Suppressor macrophage treated with lipopolysaccharide for 4 hours (primary cell): Measurements from ENCODE around the gene LRRC75A.
"Not testable (repeated sequence)": the region's sequence is repeated elsewhere in the genome, so short reads cannot be mapped to it uniquely, and the experiment has no call there.

Experiments used
- DNase-seq: peaks from one replicate; pipeline ENCODE4 v3.0.0-alpha.2; 2020

LRRC75A gene

DNA sequence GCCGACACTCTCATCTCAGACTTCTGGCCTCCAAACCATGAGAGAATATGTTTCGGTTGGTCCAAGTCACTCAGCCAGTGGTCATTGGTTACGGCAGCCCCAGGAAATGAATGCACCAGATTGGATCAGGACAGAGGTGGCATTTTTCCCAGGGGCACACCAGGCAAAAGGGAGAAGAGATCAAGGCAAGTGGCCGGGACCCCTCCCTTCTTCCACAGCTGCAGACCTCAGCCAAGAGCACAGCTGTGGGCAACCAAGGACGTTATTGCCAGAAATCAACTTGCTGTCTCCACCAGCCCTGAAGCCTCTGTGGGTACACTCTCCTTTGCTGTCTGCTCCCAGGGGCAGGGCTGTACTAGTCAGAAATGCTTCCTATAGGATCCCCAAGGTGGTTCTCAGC lies 20.7 kb downstream of the LRRC75A start:
- DNase-seq = no peak

DNA sequence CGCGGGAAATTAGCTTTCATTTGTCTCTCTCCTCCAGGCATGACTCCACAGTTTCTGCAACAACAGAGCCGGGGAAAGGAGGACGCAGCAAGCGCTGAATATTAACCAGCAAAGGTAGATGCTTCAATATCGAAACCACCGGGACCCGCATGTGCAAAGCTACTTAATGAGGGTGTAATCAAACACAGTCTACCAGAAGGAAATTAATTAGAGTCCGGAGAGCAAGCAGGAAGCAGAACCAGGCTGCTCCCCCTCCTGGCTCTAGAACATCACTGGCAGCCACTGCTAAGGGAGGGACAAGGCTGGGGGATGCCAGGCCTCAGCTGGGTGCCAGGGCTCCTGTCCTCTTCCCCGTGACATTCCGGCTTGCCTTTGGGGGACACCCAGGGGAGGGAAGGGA lies 21.7 kb downstream of the LRRC75A start:
- DNase-seq = no peak

DNA sequence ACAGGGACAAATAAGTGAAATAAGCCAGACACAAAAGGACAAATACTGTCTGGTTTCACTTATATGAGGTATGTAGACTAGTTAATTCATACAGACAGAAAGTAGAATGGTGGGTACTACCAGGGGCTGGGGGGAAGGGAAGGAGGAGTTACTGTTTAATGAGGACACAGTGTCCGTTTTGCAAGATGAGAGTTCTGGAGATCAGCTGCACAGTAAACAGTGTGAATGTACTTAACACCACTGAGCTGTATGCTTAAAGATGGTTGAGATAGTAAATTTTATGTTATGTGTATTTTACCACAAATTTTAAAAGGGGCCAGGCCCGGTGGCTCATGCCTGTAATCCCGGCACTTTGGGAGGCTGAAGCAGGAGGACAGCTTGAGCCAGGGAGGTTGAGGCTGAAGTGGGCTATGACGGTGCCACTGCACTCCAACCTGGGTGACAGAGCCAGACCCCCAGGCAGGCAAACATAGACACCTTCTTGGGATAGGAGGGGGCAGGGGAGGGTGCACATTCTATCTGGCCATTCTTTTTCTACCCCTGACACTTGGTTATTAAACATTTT lies 23.5 kb downstream of the LRRC75A start:
- DNase-seq = no peak

DNA sequence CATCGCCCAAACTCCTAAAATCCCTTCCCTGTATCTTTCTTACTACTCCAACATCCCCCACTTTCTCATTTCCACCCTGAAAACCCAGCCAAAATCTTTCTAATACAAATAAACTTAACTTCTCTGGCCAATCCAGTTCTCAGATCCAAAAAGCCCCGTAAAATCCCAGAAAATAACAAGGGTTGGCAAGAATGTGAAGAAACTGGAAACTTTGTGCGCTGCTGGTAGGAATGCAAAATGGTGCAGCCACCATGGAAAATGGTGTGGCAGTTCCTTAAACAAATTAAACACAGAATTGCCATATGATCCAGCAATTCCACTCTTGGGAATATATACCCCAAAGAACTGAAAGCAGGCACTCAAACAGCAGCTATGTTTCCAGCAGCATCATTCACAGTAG lies 24.1 kb downstream of the LRRC75A start:
- DNase-seq = no peak

DNA sequence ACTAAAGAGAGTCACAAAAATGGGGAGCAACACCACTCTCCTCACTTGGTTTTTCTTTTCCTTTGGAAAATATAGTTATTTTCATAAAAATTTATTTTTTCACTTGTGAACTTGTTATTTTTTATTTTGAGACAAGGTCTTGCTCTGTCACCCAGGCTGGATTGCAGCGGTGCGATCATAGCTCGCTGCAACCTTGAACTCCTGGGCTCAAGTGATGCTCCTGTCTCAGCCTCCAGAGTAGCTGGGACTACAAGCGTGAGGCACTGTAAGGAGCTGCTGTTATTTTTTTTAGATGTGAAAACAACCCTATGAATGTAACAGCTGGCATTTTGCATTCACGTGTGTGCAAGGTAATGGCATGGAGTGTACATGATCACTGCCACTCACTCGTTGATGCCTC lies 24.9 kb downstream of the LRRC75A start:
- no peak for DNase-seq

DNA sequence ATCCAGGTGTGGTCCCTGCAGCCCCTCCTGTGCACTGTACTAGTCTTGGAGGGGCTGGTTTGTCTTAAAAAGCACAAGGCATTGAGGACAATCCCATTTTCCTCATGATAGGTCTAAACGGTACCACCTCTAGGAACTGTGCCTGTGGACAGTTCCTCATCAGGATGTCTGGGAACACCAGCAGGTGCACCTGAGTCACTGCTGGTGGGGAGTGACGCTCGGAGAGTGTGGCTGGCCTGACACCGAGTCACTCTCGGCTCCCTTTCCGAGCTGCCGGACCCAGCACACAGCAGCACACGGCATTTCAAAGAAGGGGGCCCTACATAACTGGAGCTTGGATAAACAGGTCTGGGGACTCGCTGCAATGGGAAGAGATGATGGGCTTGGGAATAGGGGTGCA lies 25.6 kb downstream of the LRRC75A start:
- DNase-seq = no peak

DNA sequence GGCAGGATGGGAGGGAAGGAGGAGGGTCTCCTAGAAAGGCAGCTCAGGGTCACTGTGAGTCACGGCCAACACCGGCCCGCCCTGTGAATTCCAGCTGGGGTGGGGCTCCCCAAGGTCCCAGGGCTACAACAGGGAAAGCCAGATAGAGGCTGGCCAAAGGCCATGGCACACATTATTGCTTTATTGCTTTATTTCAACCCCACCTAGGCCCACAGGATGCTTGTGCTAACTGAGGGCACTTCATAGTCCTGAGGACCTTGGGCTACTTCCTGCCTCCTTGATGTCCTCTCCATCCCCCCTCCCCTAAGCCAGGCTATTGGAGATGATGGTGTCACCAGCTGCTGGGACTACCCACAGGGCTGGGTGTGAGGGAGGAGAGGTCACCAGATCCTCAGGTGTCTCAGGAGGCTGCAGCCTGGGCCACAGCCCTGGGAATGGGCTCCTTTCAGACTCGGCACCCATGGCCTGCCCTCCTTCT lies 26.1 kb downstream of the LRRC75A start:
- no peak for DNase-seq

DNA sequence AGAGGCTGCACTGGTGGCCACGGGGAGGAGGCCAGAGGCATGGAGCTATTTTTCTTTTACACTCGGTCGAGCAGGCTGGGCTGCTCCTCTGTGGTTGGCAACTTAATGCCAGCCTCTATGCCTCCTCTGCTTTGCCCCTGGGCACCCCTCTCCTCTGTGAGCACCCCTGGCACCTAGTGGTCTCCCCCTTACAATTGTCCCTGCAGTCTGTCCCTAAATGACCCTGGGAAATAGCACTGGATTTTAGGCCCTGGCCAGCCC lies 27.0 kb downstream of the LRRC75A start:
- no peak for DNase-seq

DNA sequence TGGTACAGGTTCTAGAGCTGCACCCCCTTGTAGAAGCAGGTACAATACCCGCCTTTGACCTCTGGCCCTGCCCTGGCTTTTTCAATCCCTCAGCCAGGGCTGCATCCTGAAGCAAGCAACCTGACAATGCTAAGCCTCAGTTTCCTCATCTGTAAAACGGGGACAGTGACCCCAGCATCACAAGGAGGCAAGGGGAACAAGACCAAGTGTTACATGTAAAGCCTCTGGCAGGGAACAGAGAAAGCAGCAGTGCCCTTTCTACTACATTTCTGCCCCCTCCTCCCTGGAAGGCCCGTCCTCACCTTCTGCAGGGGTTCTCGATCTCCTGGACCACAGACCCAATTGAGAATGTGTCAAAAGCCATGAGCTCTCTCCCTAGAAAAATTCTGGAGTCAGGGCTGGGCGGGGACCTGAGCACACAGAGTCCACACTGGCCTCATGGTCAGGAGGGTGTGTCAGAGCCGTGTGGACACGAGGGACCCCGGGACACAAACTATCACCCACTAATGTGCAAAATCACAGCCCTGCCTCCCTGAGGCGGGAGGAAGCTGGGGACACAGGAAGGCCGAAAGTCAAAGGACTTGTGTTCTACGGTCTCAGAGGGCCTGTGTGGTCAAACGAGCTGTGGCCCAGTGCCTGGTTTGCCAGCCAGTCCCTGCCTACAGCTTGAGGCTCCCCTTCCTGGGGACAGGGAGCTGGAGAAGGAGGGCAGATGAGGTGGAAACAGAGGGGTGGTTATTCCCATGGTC lies 27.5 kb downstream of the LRRC75A start:
- DNase-seq = no peak

DNA sequence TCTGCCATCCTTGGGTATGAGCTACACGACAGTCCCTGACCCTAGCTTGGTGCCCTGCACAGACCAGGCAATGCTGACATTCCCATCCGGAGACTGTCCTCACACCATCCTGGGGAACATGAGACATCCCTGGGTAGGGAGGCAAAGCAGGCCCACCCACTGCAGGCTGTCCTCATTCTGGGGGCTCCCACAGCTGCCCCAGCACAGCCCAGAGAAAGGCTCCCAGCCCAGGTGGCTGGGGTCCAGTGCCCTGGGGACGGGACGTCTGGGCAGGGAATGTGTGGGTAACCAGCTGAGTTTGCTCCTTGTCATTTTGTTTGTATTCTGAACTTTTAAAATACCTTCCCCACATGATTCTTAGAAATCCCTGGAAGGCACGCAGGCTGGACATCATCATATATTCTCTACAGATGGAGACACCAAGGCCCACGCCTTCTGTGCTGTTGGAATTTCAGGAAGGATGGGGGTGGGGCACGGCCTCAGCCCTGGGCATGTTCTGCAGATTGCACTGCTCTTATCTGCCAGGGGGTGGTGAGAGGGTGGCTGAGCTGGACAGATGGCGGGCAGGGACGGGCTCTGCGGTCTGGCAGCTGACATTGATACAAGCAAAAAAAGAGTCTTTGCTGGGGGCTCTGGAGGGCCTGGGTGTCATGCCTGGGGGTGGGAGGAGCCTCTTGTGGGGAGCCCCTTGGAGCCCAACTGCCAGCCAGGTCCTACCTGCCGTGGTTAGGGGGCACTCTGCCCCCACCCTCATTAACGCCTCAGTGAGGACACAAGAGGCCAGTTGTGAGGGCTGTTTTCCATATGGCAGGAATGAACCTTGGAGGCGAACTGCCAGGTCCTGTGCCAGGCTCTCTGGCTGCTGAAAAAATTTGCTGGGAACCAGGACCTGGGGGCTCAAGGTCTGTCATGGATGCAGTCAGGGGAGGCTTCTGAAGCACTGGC lies 28.4 kb downstream of the LRRC75A start:
- DNase-seq = no peak

DNA sequence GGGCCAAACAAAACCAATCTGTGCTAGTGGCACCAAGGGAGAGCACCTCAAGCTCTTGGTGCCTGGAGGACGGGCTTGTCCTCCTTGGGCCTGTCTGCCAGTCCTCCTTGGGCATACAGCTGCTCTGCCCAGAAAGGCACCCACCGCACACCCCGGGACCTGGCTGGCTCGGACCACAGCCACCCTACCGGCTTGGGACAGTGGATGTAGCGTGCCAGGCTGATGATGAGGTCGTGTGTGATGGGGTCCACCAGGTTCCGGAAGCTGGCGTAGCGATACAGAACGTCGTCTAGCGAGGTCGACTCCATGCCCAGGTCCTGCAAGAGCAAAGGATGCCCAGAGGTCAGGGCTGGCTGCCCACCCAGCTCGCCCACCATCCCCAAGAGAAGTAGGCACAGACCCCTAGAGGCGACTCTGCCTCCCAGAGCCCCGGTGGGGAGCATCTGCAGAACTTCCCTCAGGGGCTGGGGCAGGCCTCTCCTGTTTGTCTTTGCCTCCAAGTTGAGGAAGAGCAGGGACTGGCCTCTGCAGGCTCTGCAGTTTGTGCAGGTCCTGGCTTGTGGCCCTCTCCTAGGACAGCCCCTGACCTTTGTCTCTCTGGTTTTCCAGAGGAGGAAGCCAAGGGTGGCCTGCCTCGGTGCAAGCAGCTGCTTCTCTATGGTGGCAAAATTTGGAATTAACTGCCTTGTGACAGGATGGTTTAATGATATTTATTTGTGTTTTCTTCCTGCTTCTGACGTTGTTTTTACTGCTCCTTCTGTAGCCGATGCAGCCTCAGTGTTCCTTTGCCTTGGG lies 29.7 kb downstream of the LRRC75A start:
- DNase-seq = no peak

DNA sequence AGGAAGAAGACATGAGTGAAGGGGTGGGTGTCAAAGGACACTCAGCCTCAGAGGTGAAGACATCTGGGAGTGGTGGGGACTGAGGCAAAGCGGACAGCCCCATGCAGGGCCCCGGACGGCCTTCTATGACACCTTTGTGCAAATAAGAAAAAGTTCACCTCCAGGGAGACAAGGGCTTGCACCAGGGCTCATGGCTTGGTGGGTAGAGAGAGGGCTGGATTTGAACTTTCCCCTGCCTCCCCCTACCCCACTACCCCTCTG lies 30.5 kb downstream of the LRRC75A start:
- no peak for DNase-seq

DNA sequence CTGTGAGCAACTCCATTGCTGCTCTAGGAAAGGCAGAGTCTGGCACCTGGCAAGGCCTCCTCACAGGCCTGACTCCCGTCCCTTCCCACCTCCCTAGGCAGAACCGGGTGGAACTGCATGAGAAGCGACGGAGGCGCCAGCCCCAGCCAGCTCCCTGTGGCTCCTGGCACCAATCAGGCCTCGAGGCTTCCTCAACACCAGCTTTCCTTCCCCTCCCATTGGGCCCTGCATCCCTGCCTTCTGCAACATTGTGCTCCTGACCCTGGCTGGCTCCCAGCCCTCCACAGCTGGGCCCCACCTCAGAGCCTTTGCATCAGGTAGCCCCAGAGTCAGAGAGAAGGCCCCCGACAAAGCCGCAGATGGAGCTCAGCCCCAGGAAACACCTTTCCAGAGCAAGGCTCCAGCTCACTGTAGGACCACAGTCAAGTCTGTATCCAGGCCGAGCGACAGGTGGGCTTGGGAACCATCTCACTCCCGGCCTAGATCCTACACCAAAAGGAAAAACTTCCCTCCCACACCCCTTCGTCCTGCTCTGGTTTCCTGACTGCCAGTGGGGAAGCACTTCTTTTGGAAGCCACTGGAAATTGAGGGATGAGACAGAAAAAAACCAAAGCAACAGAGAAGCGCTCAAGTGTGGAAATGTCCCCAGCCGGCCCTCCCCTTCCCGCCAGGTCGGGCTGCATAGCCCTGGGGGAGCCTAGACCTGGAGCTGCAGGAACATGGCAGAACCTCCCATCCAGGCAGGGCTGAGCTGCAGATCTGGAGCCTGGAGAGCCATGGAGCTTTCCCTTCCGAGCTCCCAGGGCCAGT lies 31.0 kb downstream of the LRRC75A start:
- no peak for DNase-seq

DNA sequence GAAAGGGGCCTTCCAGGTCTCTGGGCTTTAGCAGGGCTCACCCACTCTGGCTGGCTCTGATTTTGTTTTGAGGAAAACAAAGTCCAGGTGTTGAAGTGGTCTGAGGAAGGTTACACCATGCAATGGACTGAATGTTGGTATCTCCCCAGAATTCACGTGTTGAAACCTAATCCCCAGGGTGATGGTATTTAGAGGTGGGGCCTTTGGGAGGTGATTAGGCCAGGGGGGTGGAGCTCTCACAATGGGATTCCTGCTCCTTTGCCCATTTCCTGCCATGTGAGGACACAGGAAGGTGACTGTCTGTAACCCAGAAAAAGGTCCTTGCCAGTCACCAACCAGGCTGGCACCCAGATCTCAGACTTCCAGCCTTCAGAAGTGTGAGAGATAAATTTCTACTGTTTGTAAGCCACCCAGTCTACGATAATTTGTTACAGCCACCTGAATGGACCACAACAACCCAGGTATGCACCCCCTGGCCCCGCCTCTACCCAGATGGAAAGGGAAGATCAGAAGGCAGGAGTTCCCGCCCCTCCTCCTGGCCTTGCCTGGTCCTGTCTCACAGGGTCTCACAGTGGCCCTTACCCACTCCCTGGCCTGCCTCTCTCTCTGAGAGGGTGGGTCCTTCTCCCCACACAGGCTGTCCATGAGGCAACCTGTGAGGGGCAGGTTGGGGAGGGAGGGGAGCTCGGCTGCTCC lies 32.0 kb downstream of the LRRC75A start:
- no peak for DNase-seq

DNA sequence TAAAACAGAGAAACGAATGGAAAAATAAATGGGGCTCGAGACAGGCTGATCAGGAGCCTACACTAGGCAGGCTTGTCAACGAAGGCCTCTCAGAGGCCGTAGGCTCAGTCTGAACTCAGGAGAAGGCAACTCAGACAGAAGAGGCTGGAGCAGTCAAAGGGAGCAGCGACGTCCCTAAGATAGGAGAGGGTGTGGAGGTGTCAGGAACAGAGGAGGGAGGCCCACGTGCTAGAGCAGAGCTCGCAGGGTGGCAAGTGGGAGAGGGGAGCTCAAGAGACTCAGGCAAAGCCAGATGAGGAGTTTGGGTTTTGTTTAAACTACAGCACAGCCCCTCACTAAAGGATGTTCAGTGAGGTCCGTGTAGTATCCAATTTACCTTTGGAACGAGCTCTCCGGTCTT lies 32.7 kb downstream of the LRRC75A start:
- DNase-seq = no peak

DNA sequence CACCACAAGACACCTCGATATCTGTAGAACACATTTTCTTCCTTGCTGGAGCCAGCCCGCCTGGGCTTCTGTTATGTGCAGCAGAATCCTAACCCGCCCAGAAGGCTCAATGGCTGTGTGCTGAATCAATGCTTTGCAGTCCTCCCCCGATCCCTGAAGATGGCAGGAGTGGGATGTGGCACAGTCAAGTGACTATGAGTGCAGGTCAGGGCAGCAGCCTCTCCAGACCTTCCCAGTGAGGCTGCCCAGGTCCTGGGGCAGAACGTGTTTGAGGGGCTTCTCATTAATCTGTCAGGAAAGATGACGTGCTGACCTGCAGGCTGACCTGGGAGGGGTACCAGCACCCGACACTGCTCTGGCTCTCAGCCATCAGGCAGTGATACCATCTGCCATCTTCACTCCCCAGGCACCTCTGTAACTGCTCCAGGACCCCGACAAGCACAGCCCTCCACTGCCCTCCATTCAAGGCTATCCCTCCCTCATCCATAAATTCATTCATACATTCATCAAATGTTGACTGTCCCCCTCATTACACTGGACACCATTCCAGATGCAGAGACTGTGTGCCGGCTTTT lies 35.2 kb downstream of the LRRC75A start:
- no peak for DNase-seq

DNA sequence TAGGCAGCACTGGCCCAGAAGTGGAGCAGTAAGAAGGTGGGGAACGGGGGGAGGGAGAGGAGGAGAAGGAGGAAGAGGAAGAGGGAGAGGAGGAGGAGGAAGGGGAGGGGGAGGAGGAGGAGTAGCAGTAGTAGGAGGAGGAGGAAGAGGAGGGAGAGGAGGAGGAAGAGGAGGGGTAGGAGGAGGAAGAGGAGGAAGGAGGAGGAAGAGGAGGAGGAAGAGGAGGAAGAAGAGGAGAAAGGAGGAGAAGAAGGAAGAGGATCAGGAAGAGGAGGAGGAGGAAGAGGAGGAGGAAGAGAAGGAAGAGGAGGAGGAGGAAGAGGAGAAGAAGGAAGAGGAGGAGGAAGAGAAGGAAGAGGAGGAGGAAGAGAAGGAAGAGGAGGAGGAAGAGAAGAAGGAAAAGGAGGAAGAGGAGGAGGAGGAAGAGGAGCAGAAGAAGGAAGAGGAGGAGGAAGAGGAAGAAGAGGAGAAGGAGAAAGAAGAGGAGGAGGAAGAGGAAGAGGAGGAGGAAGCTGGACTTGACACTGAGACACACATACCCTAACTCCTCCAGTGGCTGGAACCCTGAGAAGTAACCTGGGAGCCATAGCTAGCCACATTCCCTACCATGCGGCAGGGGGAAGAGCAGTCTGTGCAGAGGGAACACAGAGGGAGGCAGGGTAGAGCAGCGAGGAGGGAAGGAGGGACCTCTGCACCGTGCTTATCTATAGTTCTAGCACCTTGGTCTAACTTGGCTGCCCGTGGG lies 35.8 kb downstream of the LRRC75A start:
- no peak for DNase-seq

DNA sequence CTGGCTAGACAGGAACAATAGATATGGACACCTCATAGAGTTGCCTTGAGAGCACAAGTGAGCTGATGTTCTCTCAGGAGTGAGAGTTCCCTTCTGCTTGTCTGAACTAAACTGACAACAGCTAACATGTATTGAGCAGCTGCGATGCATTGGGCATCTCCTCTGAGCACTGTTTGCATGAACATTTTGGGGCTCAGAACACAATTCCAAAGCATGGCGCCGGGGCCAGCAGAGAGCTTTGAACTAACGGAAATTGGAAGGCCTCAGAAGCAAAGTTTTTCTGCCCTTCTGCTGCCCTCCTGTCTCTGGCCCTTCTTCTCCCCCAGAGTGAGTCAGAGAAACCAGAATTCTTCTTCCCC lies 38.5 kb downstream of the LRRC75A start:
- DNase-seq = no peak

DNA sequence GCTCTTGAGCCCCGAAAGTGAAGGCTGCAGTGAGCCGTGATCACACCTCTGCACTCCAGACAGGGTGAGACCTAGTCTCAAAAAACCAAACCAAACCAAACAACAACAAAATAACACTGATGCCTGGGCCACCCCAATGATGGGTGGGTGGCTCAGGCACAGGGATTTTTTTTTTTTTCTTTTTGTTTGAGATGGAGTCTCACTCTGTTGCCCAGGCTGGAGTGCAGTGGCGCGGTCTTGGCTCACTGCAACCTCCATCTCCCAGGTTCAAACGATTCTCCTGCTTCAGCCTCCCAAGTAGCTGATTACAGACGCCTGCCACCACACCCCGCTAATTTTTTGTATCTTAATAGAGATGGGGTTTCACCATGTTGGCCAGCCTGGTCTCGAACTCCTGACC lies 39.7 kb downstream of the LRRC75A start:
- DNase-seq = not testable (repeated sequence)

DNA sequence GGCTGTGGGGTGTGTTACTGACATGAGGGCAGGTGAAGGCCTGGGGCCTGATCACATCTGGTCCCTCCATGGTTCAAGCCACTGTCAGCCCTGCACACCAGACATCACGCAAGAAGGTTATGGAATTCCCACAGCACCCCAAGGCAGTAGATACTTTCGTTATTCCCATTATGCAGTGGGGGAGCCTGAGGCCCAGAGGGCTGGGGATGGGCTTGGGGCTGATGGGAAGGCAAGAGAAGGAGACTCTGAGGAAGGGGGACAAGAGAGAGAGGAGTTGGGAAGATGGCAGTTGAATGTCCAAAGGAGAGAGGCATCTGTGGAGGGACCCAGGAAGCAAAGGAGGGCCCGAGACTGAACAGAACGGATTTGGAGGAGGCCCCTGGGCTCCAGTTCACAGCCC lies 42.0 kb downstream of the LRRC75A start:
- no peak for DNase-seq

DNA sequence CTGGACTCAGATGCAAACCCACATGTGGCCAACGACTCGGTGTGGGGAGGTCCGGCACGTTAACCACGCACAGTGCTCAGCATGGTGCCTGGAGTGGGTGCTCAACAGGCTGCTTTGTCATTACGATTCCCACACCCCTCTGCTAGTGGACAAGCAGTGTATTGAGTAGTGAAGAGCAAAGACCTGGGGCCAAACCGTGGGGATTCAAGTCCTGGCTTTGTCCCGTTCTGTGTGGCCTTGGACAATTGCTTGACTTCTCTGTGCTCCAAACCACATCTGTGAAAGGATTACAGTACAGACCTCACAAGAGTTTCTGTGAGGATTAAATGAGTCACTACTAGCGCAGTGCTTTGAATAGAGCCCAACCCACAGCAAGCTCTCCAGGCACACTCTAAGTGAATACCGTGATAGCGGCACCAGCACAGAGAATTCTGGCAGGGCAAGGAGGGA lies 42.8 kb downstream of the LRRC75A start:
- DNase-seq = no peak
